WERI-Rb-1 (cell line): Measurements from ENCODE around the gene STPG2.
"Not testable (repeated sequence)": the region's sequence is repeated elsewhere in the genome, so short reads cannot be mapped to it uniquely, and the experiment has no call there.

Experiments used
- DNase-seq: peaks from one replicate; pipeline ENCODE4 v3.0.0-alpha.2; 2020
- H3K27ac ChIP-seq: fragments of 250-450 bp; sonication (Bioruptor Pico); 2 replicates; pipeline ENCODE4 v1.5.1; 2020; ENCODE audit warnings: mild to moderate bottlenecking, moderate library complexity
- H3K27me3 ChIP-seq: fragments of 250-450 bp; sonication (Bioruptor Pico); 2 replicates; pipeline ENCODE4 v1.5.1; 2021; ENCODE audit warnings: mild to moderate bottlenecking, low read depth, moderate library complexity; ENCODE audit not compliant: insufficient read depth, severe bottlenecking
- H3K36me3 ChIP-seq: fragments of 250-450 bp; sonication (Bioruptor Pico); 2 replicates; pipeline ENCODE4 v1.5.1; 2020; ENCODE audit warnings: mild to moderate bottlenecking, moderate library complexity
- H3K4me3 ChIP-seq: 2 replicates; pipeline ENCODE4 v1.5.1; 2011; ENCODE audit warnings: low read depth, mild to moderate bottlenecking, control low read depth, low read length
- H3K9me3 ChIP-seq: fragments of 250-450 bp; sonication (Bioruptor Pico); 2 replicates; pipeline ENCODE4 v1.5.1; 2021; ENCODE audit warnings: mild to moderate bottlenecking, moderate library complexity; ENCODE audit not compliant: severe bottlenecking
- CTCF ChIP-seq: IDR thresholded peaks from 2 replicates; pipeline ENCODE4 v1.5.1; 2011; ENCODE audit warnings: low read depth, mild to moderate bottlenecking, control low read depth, inconsistent platforms, low read length

STPG2 gene

GRCh38 chr4:97646997-97647396 lies 496.3 kb downstream of the STPG2 start:
- no peaks in the 10 kb centered on the region for H3K36me3 ChIP-seq
- no peak for DNase-seq
- no peak overlapping the region for H3K27ac ChIP-seq
- no peak for TF ChIP-seq CTCF
- H3K4me3 ChIP-seq = no peak overlapping the region
- H3K27me3 ChIP-seq = no peaks in the 10 kb centered on the region
- H3K9me3 ChIP-seq = no peaks in the 10 kb centered on the region

GRCh38 chr4:97645071-97645821 lies 498.0 kb downstream of the STPG2 start:
- no peaks in the 10 kb centered on the region for H3K36me3 ChIP-seq
- no peak overlapping the region for H3K4me3 ChIP-seq
- TF ChIP-seq CTCF = no peak
- DNase-seq = no peak
- no peaks in the 10 kb centered on the region for H3K27me3 ChIP-seq
- H3K27ac ChIP-seq = no peak overlapping the region
- no peaks in the 10 kb centered on the region for H3K9me3 ChIP-seq

- Histone ChIP-seq H3K4me3 (no peak overlapping the region), H3K9me3 (peaks cover 2% of the 10 kb centered on the region), H3K27ac (no peak overlapping the region), H3K27me3 (no peaks in the 10 kb centered on the region), H3K36me3 (no peaks in the 10 kb centered on the region)
- TF ChIP-seq CTCF = no peak
- no peak for DNase-seq
Measured at GRCh38 chr4:97643179-97643578, 500.1 kb downstream of the STPG2 start.

GRCh38 chr4:97639961-97640360 lies 503.3 kb downstream of the STPG2 start:
- no peak for TF ChIP-seq CTCF
- DNase-seq = no peak
- H3K36me3 ChIP-seq = no peaks in the 10 kb centered on the region
- H3K27ac ChIP-seq = no peak overlapping the region
- no peak overlapping the region for H3K4me3 ChIP-seq
- peaks cover 2% of the 10 kb centered on the region for H3K9me3 ChIP-seq
- no peaks in the 10 kb centered on the region for H3K27me3 ChIP-seq

GRCh38 chr4:97633831-97634230 lies 509.4 kb downstream of the STPG2 start:
- not testable (repeated sequence) for H3K36me3 ChIP-seq, H3K4me3 ChIP-seq, DNase-seq, H3K27me3 ChIP-seq, H3K9me3 ChIP-seq, H3K27ac ChIP-seq

GRCh38 chr4:97627750-97628149 lies 515.5 kb downstream of the STPG2 start:
- DNase-seq = no peak
- no peaks in the 10 kb centered on the region for H3K36me3 ChIP-seq
- H3K27me3 ChIP-seq = no peaks in the 10 kb centered on the region
- TF ChIP-seq CTCF = no peak
- no peak overlapping the region for H3K27ac ChIP-seq
- no peak overlapping the region for H3K4me3 ChIP-seq
- H3K9me3 ChIP-seq = no peaks in the 10 kb centered on the region
